GM19193 (cell line): Measurements from ENCODE around the gene GALNTL6.

Source experiments
- POLR2A ChIP-seq: IDR thresholded peaks from 4 replicates; pipeline ENCODE4 v1.6.1; 2011; ENCODE audit not compliant: insufficient read depth, insufficient read length; ENCODE audit errors: extremely low read depth

The GALNTL6 gene

DNA sequence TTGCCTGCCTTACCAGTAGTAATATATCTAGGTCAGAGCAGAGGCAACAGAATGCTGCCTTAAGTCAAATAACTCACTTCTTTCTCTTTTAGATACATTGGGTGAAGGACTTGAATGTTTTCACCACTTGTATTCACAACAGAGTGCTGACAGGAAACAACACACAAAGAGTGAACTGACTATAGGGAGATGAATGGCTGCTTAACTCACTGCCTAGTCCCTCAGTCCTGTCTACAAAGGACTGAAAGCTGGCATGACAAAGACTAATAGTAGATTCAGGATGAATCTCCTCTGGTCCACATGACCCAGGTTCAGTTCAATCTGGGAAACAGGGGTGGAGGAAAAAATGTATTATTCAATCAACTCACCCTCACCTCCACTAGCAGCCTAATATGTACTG is 134.2 kb downstream of the GALNTL6 start:
- TF ChIP-seq POLR2A, result no peak

DNA sequence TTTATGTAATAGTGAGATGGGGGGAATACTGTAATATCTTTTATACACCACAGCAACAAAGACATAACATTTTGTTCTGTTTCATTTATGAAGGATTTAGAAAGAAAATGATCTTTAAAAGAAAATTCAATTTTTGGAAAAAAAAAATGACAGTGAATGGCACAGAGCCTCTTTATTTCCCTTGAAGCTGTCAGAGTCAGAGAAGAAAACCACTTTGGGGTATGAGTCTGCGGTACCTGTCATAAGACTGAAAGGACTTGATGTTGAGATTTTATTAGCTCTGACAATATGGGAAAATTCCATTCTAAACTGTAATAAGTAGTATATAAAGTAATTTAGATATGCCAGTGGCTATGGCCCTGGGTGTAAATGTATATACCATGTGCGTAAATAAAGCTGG is 134.8 kb downstream of the GALNTL6 start:
- no peak for TF ChIP-seq POLR2A

DNA sequence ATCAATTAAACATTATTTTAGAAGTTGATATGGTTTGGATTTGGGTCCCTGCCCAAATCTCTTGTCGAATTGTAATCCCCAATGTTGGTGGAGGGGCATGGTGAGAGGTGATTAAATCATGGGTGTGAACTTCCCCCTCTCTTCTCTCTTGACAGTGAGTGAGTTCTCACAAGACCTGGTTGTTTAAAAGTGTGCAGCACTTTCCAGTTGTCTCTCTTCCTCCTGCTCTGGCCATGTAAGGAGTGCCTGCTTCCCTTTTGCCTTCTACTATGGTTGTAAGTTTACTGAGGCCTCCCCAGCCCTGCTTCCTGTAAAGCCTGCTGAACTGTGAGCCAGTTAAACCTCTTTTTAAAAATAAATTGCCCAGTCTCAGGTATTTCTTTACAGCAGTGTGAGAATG is 141.4 kb downstream of the GALNTL6 start:
- TF ChIP-seq POLR2A, result no peak

DNA sequence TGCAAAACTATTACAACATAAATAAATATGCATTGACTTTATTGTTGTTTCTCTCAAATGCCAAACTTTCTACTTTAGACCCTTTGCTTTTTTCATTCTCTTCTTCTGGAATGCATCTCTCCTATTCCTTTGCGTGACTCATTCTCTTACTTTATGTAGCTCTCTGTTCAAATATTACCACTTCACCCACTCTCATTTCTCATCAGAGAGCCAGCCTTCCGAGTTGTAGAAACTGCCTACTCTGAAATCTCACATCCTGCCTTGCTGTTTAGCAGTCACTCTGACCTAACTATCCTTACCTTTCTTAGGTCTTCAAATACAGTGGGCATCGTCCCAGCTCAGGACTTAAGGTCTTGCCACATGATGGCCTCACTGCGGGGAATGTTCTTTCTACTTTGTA is 143.5 kb downstream of the GALNTL6 start:
- TF ChIP-seq POLR2A, result no peak

DNA sequence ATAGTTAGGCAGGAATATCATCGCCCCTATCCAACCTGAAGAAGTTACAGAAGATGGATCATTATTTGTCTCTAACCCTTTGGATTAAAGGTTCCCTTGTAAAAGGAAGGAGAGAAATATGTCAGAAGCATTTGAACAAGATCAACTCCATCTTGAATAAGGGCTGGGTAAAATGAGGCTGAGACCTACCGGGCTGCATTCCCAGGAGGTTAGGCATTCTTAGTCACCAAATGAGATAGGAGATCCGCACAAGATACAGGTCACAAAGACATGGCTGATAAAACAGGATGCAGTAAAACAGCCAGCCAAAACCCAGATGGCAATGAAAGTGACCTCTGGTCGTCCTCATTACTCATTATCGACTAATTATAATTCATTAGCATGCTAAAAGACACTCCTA is 148.9 kb downstream of the GALNTL6 start:
- no peak for TF ChIP-seq POLR2A

DNA sequence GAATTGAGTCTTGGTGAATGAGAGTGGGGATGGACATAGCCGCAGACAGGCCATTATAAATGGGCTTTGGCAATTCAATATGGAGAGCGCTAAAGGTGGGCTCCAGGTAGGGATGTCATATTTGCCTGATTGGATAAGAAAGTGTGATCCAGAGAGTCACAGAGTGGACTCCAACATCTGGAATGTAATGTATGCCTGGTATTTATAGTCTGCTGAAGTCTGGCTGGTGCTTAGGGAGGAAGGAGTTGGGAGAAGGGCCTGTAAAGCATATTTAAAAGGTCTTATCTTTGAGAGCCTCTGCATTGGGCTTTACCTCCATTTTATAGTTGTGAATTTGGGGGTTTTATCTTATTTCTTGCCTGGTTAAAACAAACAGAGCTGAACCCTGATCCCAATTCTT is 153.2 kb downstream of the GALNTL6 start:
- TF ChIP-seq POLR2A, result no peak

DNA sequence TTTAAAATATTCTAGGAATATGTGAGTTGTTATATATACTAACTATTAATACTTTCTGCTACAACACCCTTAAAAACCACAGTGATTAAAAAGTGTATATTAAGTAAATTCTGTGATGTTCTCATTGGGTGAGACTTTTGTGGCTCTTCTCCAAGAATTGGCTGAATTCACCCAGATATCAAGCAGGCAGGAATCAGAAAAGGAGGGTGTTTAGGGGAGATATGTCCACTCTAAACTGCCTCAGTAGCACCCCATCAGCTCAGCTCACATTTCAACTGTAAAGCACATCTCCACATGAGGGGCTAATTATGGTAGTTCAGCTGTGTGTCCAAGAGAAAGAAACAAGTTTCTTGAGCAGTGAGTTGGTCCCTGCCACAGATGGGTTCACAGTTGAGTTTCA is 165.0 kb downstream of the GALNTL6 start:
- TF ChIP-seq POLR2A, result no peak

DNA sequence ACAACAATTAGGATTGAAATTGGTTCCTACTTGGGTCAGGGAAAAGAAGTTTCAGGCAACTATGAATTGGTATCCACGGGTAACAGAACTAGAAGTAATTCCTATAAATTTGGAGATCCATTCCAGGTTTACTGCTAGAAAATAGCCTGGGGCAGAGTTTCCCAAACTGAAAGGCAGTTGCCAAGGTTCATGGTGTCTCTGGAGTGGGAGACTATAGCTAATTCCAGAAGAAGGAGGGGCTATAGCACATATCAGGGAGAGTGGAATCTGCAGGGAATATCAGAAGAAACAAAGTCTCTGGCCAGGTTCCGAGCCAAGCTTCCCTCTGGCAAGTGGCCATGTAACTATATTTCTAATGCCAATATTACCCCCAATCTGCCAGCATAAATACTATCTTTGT is 166.3 kb downstream of the GALNTL6 start:
- no peak for TF ChIP-seq POLR2A

DNA sequence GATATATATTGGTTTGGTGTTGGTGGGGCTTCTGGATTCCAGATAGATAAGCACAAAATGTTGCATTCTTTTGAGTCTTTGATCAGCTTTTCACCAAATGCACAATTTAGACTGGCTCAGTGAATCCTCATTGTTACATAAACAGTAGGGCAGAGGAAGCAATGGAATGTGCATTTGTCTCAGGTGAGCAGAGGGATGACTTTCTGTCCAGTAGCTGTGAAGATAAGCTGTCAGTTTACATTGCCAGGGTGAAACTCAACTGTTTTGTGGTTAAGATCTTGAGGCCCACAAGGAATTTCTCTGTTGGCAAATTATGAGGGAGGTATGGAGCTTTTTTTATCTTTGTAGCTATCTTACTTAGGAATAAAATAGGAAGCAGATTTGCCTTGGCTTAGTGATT is 168.0 kb downstream of the GALNTL6 start:
- no peak for TF ChIP-seq POLR2A

DNA sequence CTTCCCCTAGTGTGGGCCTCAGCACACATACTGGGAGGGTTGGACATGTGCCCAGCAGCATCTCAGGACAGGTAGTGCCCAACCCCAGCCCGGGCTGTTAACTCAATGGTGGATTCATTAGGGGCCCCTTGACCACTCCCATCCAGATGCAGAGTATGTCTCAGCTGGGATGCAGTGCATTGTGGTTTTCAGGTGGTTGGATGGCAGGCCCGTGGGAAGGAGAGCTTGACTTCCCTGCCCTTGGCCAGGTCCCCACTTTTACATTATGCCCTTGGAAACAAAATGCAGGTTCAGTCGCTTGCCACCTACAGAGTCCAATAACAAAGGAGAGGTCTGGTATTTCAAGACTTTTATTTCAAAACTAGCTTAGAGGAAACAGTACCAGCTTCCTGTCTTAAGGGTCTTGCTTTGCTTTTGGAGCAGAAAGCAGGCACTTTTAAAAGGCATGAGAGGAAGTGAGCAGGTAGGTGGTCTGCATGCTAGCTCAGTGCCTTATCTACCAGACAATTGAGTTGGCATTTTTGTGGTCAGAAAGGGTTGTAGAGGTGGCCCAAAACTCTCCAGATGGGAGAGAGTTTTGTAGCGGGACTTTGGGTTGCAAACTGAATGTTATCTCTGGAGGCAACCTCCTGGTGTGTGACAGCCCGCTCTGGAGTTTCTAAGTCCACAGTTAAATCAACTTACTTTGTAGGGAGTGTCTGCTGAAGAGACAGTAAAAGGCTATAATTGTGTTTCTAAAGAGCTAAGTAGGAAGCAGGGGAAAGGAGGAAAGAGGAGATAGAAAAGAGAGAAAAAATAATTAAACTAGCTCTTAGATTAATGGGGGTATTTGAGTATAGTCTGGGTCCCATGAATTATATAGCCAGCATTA is 171.0 kb downstream of the GALNTL6 start:
- TF ChIP-seq POLR2A, result no peak

DNA sequence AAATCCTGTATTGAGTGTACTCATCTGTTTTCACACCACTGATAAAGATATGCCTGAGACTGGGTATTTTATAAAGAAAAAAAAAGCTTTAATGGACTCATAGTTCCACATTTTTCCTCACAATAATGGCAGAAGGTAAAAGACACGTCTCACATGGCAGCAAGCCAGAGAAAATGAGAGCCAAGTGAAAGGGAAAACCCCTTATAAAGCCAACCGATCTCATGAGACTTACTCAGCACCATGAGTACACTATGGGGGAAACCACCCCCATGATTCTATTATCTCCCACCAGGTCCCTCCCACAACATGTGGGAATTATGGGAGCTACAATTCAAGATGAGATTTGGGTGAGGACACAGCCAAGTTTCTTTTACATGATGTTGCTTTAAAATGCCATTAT is 171.9 kb downstream of the GALNTL6 start:
- no peak for TF ChIP-seq POLR2A

DNA sequence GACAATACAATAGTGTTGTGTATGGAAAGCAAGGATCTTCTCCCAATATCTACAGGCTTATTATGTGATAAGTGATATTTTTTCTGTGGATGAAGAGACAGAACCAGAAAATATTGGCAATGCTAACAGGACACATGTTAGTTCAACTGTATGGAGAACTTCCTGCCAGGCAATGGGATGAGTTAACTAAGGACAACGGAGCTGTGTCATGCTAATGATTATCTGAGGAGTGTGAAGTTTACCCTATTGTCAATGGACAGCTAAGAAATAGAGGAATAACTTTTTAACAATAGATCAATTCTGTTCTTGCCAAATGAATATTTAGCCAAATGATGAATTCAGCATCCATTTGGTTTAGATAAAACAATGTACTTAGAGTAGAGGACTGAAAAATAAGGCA is 180.0 kb downstream of the GALNTL6 start:
- no peak for TF ChIP-seq POLR2A

DNA sequence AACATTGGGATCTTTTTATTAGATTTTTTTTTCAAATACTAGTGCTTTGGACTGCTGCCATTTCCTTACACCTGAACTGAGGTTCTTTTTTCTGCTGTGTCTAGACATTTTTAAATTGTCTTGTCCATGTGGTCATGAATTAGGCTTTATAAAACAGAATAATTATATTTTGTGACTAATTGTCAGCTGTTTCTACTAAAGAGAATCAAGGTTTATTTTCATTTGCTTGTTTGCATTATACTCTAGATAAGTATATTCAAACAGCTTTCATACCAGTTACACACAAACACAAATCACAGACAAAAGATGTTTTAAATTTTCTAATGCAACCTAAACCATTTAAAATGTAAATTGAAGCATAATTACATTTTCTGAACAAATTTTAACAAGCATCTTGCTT is 194.7 kb downstream of the GALNTL6 start:
- TF ChIP-seq POLR2A, result no peak

DNA sequence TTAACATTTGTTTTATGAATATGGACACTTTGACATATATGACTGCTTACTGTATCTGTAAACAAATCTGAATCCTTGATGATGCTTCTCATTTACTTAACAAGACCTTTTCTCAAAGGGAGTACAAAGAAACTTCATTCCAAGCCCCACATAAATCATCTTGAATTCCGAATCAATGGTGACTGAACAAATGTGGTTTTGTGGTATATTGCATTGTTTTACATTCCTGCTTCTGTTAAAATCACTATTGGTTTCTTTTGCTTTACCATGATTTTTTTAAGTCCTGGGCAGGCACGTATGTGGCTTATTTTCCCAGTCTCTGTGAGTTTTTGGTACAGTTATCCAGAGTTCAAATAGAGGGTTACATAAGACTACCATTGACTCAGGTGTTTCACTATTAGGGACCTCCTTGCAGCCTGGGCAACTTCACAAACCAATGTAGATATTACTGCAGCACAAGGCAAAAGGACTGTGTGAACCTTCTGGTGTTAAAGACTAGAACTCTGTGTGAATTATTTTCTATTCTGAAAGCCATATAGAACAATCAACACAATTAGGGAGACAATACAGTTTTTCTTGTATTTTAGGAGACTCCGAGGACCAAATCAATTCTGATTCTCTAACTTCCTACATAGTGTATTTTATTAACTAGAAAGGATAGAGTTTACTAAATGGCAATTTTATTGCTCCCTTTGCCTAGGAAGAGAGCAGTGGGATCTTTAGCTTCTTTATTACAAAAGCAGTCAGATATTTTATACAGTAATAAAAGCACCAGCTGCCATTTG is 196.4 kb downstream of the GALNTL6 start:
- TF ChIP-seq POLR2A, result no peak

DNA sequence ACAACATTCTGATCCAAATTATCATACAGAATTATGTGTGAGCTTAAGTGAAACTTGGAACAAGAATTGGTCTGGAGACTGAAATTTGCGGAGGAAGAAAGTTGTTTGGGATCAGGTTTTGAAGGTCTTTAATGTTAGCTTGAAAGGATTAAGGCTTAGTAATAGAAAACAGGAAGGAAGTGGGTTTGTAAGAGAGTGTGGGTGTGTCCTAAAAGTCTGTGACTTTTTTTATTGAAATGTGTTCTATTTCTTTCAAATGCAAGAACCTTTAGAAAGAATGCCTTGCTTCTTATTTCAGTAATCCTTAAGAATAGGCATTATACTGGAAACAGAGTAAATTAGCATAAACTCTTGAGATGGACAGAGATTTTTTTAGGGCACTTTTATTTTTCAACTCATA is 198.0 kb downstream of the GALNTL6 start:
- no peak for TF ChIP-seq POLR2A

DNA sequence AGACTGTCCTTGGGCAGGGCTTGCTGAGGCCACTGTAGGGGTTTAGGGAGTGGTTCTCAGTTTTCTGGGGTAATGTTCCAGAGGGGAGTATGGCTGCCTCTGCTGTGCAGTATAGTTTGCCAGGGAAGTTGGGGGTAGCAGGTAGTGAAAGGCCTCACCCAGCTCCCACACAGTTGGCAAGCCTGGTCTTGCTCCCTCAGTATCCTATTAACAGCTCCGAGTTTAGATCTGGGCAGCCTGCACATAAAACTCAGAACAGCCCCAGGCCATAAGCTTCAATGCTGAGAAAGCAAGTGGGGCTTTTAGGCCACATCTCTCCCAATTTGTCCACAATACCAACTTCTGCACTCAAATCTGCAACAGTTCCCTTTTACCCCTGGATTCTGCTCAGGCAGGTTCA is 205.2 kb downstream of the GALNTL6 start:
- no peak for TF ChIP-seq POLR2A
